ENCODE data around the gene QARS1. TPM values are rescaled to one million over a fixed set of nuclear protein-coding genes. Genes with fewer than 3 reads are reported as not detected.

The QARS1 gene
- total and polyA plus RNA-seq, 2 experiments from 2014 or later = 173 to 373 TPM

DNA sequence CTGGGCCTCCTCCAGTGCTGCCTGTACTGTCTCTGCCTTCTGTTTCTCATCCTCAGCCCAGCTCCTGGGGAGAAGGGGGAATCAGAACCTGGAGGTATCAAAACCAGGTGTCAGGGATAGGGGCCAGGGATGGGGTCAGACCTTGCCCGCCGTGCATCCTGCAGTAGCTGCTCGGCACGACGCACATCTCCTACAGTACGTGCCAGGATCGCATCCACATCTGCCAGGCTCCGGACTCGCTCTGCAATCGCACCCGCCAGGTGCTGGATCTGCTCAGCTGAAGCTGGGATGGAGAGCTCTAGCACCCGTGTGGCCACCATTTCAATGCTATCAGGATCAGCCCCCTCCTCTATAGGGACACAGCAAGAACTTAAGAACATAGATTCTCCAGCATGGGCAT is 17.5 kb upstream of the QARS1 start:
- no peak overlapping the region for H3K27ac ChIP-seq (ENCODE audit: low read depth)
- no peak for DNase-seq (ENCODE audit: low spot score)
- H3K27ac Mint-ChIP-seq = peak overlapping the region; percentile 83; the same call in 1 of the 2 replicates

DNA sequence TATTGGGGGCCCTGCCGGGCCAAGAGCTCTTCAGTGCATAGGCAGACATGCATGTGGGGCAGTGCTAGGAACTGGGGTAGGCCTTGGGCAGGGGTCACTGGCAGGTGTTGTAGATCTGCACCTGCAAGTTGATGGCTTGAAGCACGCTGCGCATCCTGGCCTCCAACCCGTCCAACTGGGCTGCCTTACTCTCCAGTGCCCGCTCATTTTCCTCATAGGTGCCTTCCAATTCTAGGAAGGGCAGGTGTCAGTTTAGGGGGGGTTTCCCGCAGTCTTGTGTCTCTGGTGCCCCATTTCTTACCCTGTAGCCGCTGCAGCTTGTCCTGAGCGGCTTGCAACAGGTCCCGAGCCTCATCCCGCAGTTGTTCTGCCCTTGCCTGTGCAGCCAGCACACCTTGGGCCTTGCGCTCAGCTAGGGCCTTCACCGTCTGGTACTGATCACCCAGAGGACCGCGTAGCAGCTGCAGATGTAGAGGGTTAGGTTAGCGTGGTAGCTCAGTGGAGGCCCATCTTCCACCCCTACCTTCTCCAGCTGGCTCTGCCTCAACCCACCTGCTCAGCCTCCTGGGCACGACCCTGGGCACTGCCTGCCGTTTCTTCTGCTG is 16.7 kb upstream of the QARS1 start:
- Histone ChIP-seq H2AFZ (peak overlapping the region; percentile 84; the same call in 1 of the 2 replicates), H3K4me2 (peak overlapping the region; percentile 96), H4K20me1 (replicated peaks; ENCODE audit: insufficient read depth) (no peaks in the 10 kb centered on the region), H3K4me1 (ENCODE audit: insufficient read depth) (peaks cover 4% of the 10 kb centered on the region; the same call in 1 of the 2 replicates), H3K9me2 (ENCODE audit: insufficient read depth) (no peaks in the 10 kb centered on the region), H3K27ac (ENCODE audit: low read depth) (peak overlapping the region; percentile 98), H3K79me2 (replicated peaks; ENCODE audit: insufficient read depth) (peaks cover 10% of the 10 kb centered on the region), H3F3A (replicated peaks; ENCODE audit: low read depth) (peaks cover 21% of the 10 kb centered on the region), H3K4me3 (peak overlapping the region; percentile 94), H3K36me3 (ENCODE audit: insufficient read depth) (peaks cover 5% of the 10 kb centered on the region; the same call in 1 of the 2 replicates), H3K27me3 (ENCODE audit: insufficient read depth) (no peaks in the 10 kb centered on the region)
- no peak for DNase-seq (ENCODE audit: low spot score)
- Mint-ChIP-seq H3K4me3 (peak overlapping the region; percentile 87), H3K36me3 (ENCODE audit: low read depth) (peaks cover 28% of the 10 kb centered on the region), H3K27me3 (ENCODE audit: insufficient read depth, low read depth, poor library complexity) (peaks cover 7% of the 10 kb centered on the region), H3K9me3 (no peaks in the 10 kb centered on the region; the same call in 2 of the 3 replicates), H3K27ac (peak overlapping the region; percentile 83), H3K4me1 (peaks cover 4% of the 10 kb centered on the region; the same call in 2 of the 3 replicates)
- peak; percentile 51 for ATAC-seq
- TF ChIP-seq NANOG (IDR thresholded peaks at IDR 0.05; ENCODE audit: borderline replicate concordance) (no peak), STAT1 (IDR thresholded peaks at IDR 0.05; ENCODE audit: unreplicated experiment) (no peak), EZH2phosphoT487 (IDR thresholded peaks at IDR 0.05; ENCODE audit: unreplicated experiment) (no peak), EZH2 (IDR thresholded peaks at IDR 0.05; ENCODE audit: low read depth, unreplicated experiment) (no peak), POLR2AphosphoS5 (IDR thresholded peaks at IDR 0.05; ENCODE audit: low read depth) (no peak), CREB1 (CRISPR knock-in tag; IDR thresholded peaks at IDR 0.05; ENCODE audit: low read depth) (no peak), ZNF114 (CRISPR knock-in tag; IDR thresholded peaks at IDR 0.05) (no peak)
- TF ChIP-seq, protein P1, sequence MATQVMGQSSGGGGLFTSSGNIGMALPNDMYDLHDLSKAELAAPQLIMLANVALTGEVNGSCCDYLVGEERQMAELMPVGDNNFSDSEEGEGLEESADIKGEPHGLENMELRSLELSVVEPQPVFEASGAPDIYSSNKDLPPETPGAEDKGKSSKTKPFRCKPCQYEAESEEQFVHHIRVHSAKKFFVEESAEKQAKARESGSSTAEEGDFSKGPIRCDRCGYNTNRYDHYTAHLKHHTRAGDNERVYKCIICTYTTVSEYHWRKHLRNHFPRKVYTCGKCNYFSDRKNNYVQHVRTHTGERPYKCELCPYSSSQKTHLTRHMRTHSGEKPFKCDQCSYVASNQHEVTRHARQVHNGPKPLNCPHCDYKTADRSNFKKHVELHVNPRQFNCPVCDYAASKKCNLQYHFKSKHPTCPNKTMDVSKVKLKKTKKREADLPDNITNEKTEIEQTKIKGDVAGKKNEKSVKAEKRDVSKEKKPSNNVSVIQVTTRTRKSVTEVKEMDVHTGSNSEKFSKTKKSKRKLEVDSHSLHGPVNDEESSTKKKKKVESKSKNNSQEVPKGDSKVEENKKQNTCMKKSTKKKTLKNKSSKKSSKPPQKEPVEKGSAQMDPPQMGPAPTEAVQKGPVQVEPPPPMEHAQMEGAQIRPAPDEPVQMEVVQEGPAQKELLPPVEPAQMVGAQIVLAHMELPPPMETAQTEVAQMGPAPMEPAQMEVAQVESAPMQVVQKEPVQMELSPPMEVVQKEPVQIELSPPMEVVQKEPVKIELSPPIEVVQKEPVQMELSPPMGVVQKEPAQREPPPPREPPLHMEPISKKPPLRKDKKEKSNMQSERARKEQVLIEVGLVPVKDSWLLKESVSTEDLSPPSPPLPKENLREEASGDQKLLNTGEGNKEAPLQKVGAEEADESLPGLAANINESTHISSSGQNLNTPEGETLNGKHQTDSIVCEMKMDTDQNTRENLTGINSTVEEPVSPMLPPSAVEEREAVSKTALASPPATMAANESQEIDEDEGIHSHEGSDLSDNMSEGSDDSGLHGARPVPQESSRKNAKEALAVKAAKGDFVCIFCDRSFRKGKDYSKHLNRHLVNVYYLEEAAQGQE (IDR thresholded peaks at IDR 0.05; ENCODE audit: unreplicated experiment) = no peak
- TF ChIP-seq, protein P2, sequence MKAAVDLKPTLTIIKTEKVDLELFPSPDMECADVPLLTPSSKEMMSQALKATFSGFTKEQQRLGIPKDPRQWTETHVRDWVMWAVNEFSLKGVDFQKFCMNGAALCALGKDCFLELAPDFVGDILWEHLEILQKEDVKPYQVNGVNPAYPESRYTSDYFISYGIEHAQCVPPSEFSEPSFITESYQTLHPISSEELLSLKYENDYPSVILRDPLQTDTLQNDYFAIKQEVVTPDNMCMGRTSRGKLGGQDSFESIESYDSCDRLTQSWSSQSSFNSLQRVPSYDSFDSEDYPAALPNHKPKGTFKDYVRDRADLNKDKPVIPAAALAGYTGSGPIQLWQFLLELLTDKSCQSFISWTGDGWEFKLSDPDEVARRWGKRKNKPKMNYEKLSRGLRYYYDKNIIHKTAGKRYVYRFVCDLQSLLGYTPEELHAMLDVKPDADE (IDR thresholded peaks at IDR 0.05) = no peak
- TF ChIP-seq, protein P3, sequence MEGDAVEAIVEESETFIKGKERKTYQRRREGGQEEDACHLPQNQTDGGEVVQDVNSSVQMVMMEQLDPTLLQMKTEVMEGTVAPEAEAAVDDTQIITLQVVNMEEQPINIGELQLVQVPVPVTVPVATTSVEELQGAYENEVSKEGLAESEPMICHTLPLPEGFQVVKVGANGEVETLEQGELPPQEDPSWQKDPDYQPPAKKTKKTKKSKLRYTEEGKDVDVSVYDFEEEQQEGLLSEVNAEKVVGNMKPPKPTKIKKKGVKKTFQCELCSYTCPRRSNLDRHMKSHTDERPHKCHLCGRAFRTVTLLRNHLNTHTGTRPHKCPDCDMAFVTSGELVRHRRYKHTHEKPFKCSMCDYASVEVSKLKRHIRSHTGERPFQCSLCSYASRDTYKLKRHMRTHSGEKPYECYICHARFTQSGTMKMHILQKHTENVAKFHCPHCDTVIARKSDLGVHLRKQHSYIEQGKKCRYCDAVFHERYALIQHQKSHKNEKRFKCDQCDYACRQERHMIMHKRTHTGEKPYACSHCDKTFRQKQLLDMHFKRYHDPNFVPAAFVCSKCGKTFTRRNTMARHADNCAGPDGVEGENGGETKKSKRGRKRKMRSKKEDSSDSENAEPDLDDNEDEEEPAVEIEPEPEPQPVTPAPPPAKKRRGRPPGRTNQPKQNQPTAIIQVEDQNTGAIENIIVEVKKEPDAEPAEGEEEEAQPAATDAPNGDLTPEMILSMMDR (conservative IDR thresholded peaks at IDR 0.05; ENCODE audit: low read depth in 2 of 2) = no peak

More for the DNA sequence above, 17.5 kb upstream of the QARS1 start:
- H3K4me2 ChIP-seq = no peak overlapping the region
- H3K4me1 ChIP-seq (ENCODE audit: insufficient read depth) = peaks cover 4% of the 10 kb centered on the region; the same call in 1 of the 2 replicates
- H2AFZ ChIP-seq = no peak overlapping the region
- H3K9me2 ChIP-seq (ENCODE audit: insufficient read depth) = no peaks in the 10 kb centered on the region
- H3K9me3 Mint-ChIP-seq = no peaks in the 10 kb centered on the region; the same call in 2 of the 3 replicates
- peaks cover 10% of the 10 kb centered on the region for H3K79me2 ChIP-seq (replicated peaks; ENCODE audit: insufficient read depth)
- H3K36me3 ChIP-seq (ENCODE audit: insufficient read depth) = peaks cover 5% of the 10 kb centered on the region; the same call in 1 of the 2 replicates
- H3K4me3 Mint-ChIP-seq = peak overlapping the region; percentile 24; the same call in 1 of the 3 replicates
- H3K27me3 Mint-ChIP-seq (ENCODE audit: insufficient read depth, low read depth, poor library complexity) = peaks cover 5% of the 10 kb centered on the region
- no peaks in the 10 kb centered on the region for H3K27me3 ChIP-seq (ENCODE audit: insufficient read depth)
- peaks cover 24% of the 10 kb centered on the region for H3K36me3 Mint-ChIP-seq (ENCODE audit: low read depth)
- H4K20me1 ChIP-seq (replicated peaks; ENCODE audit: insufficient read depth) = no peaks in the 10 kb centered on the region
- TF ChIP-seq, protein P2 (IDR thresholded peaks at IDR 0.05) = no peak
- TF ChIP-seq, protein P3 (conservative IDR thresholded peaks at IDR 0.05; ENCODE audit: low read depth in 2 of 2) = no peak
- TF ChIP-seq STAT1 (IDR thresholded peaks at IDR 0.05; ENCODE audit: unreplicated experiment) (no peak), EZH2phosphoT487 (IDR thresholded peaks at IDR 0.05; ENCODE audit: unreplicated experiment) (no peak)
- no peak for ATAC-seq
- H3K4me1 Mint-ChIP-seq = peaks cover 4% of the 10 kb centered on the region; the same call in 2 of the 3 replicates
- no peak overlapping the region for H3K4me3 ChIP-seq
- H3F3A ChIP-seq (replicated peaks; ENCODE audit: low read depth) = peaks cover 21% of the 10 kb centered on the region
